PC-9 (cell line): ENCODE measurements around the gene RORB. TPM values are rescaled to one million over a fixed set of nuclear protein-coding genes. Genes with fewer than 3 reads are reported as not detected.

ENCODE experiments used
- BruUV-seq: library from RNA; stranded (reverse); fragments of 400-500 nt; replicated peaks from 2 replicates; lab custom pipeline; 2021; lab: Mats Ljungman, UMichigan
- CTCF ChIA-PET: fragments of 300-600 bp; sonication (Branson Sonifier 250); formaldehyde crosslinking; loops from one replicate; lab custom pipeline; 2022; ENCODE audit warnings: antibody characterized with exemption; lab: Charles Lee
- POLR2A ChIA-PET: fragments of 300-600 bp; sonication (Branson Sonifier 250); formaldehyde crosslinking; loops from one replicate; lab custom pipeline; 2022; ENCODE audit warnings: antibody characterized with exemption; ENCODE audit not compliant: unreplicated experiment; lab: Charles Lee
- DNase-seq, 2 experiments: peaks; one replicate each; pipeline versions ENCODE4 v3.0.0 to v3.0.0-alpha.2; 2015 to 2022; ENCODE audit warnings: mixed read lengths in 1 of 2
- H2AFZ ChIP-seq: fragments of 200-600 bp; sonication (generic); 2 replicates; pipeline ENCODE4 v1.8.1; 2017; ENCODE audit warnings: antibody characterized with exemption
- H3F3A ChIP-seq: fragments of 200-600 bp; sonication (generic); 2 replicates; pipeline ENCODE4 v1.8.1; 2017; ENCODE audit warnings: antibody characterized with exemption, mild to moderate bottlenecking, low read depth; ENCODE audit not compliant: insufficient read depth
- H3K27ac ChIP-seq: fragments of 200-600 bp; sonication (generic); 2 replicates; pipeline ENCODE4 v1.6.1; 2016; ENCODE audit warnings: mixed run types
- H3K27me3 ChIP-seq: fragments of 200-600 bp; sonication (generic); 2 replicates; pipeline ENCODE4 v1.6.1; 2016; ENCODE audit warnings: low read depth, mixed run types; ENCODE audit not compliant: insufficient read depth
- H3K36me3 ChIP-seq: fragments of 200-600 bp; sonication (generic); 2 replicates; pipeline ENCODE4 v1.6.1; 2016; ENCODE audit warnings: low read depth, mixed run types
- H3K4me1 ChIP-seq: fragments of 200-600 bp; sonication (generic); replicated peaks from 2 replicates; pipeline ENCODE4 v1.6.1; 2016; ENCODE audit warnings: mixed run types; ENCODE audit not compliant: insufficient read depth
- H3K4me2 ChIP-seq: fragments of 200-600 bp; sonication (generic); 2 replicates; pipeline ENCODE4 v1.6.1; 2017; ENCODE audit warnings: mixed run types
- H3K4me3 ChIP-seq: fragments of 200-600 bp; sonication (generic); 2 replicates; pipeline ENCODE4 v1.6.1; 2016; ENCODE audit warnings: mixed run types
- H3K79me2 ChIP-seq: fragments of 200-600 bp; sonication (generic); 2 replicates; pipeline ENCODE4 v1.6.1; 2017; ENCODE audit warnings: low read depth, mixed run types
- H3K9me2 ChIP-seq: fragments of 200-600 bp; sonication (generic); 2 replicates; pipeline ENCODE4 v1.8.1; 2017; ENCODE audit warnings: mild to moderate bottlenecking; ENCODE audit not compliant: insufficient read depth
- H3K9me3 ChIP-seq: fragments of 200-600 bp; sonication (generic); 2 replicates; pipeline ENCODE4 v1.8.1; 2016; ENCODE audit warnings: low read depth; ENCODE audit not compliant: insufficient read depth
- H4K20me1 ChIP-seq: fragments of 200-600 bp; sonication (generic); 2 replicates; pipeline ENCODE4 v1.8.1; 2017; ENCODE audit not compliant: insufficient read depth
- EZH2 ChIP-seq: fragments of 200-600 bp; sonication (generic); IDR thresholded peaks from 2 replicates; pipeline ENCODE4 v1.8.0; 2017; ENCODE audit warnings: antibody characterized with exemption, low read depth
- intact Hi-C: fragments of 100-400 bp; cut with micrococcal nuclease; formaldehyde crosslinking; loops from one replicate; pipeline ENCODE4 v1.10.0; 2022; ENCODE audit not compliant: unreplicated experiment
- total RNA-seq: library from RNA; stranded (reverse); gene quantifications from 2 replicates; pipeline ENCODE4 v1.2.3, GENCODE V29; 2021
- TF ChIP-seq, protein P1 (sequence below): fragments of 200-600 bp; sonication (generic); conservative IDR thresholded peaks from 2 replicates; pipeline ENCODE4 v1.6.1; 2017; ENCODE audit warnings: mixed run types, antibody characterized with exemption, mild to moderate bottlenecking, moderate library complexity

Gene RORB
- total RNA-seq, 1 experiment from 2014 or later = 0.07 TPM

DNA sequence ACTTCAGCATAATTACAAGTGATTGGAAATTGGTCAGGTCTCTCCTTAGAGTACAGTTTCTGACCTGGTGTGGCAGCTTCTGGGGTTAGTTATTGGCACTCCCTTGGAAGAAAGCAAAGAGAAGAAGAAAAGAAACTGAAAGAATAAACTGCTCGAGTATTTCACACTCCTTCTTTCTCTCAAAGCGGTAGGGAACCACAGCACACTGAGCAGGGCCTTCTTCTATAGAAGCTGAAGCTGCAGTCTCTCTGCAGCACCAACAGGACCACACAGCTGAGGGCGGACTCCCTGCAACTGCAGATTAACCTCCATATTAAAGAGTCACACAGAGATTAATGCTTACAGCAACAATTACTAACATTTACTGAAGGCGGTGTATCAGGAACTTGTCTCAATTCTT lies 238.6 kb downstream of the RORB start:
- Histone ChIP-seq H3K9me3 (no peaks in the 10 kb centered on the region), H3K79me2 (no peaks in the 10 kb centered on the region), H3K9me2 (no peaks in the 10 kb centered on the region), H4K20me1 (no peaks in the 10 kb centered on the region), H3K27ac (no peak overlapping the region), H2AFZ (peak overlapping the region; percentile 52; the same call in 1 of the 2 replicates), H3K4me3 (no peak overlapping the region), H3K4me1 (no peaks in the 10 kb centered on the region), H3K4me2 (no peak overlapping the region), H3K36me3 (no peaks in the 10 kb centered on the region), H3K27me3 (no peaks in the 10 kb centered on the region), H3F3A (no peaks in the 10 kb centered on the region)
- POLR2A ChIA-PET = no interaction called here
- CTCF ChIA-PET = no interaction called here
- TF ChIP-seq, protein P1, sequence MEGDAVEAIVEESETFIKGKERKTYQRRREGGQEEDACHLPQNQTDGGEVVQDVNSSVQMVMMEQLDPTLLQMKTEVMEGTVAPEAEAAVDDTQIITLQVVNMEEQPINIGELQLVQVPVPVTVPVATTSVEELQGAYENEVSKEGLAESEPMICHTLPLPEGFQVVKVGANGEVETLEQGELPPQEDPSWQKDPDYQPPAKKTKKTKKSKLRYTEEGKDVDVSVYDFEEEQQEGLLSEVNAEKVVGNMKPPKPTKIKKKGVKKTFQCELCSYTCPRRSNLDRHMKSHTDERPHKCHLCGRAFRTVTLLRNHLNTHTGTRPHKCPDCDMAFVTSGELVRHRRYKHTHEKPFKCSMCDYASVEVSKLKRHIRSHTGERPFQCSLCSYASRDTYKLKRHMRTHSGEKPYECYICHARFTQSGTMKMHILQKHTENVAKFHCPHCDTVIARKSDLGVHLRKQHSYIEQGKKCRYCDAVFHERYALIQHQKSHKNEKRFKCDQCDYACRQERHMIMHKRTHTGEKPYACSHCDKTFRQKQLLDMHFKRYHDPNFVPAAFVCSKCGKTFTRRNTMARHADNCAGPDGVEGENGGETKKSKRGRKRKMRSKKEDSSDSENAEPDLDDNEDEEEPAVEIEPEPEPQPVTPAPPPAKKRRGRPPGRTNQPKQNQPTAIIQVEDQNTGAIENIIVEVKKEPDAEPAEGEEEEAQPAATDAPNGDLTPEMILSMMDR = no peak
- no peak for TF ChIP-seq EZH2
- no TSS peak for BruUV-seq
- DNase-seq = no peak
- intact Hi-C loops = no loop called here

DNA sequence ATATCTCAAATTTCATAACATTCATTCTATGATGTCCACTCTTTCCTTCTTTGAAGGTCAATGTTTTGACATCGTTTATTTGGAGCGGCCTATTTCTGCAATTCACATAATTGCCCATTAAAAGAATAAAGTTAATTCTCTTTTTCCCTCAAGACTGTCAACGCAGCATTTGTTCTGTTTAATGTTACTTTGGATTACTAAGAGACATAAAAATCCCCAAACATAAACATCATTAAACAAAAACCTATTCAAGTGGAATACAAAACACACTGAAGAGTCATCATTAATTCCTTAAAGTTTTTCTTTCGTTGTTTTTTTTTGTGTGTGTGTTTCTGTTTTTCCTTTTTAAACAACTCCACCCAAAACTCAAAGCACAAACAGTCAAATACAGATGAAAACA lies 239.5 kb downstream of the RORB start:
- no peak overlapping the region for H3K27ac ChIP-seq
- no peak overlapping the region for H3K4me2 ChIP-seq
- no peaks in the 10 kb centered on the region for H3F3A ChIP-seq
- TF ChIP-seq, protein P1 = no peak
- no peak for TF ChIP-seq EZH2
- H3K79me2 ChIP-seq = no peaks in the 10 kb centered on the region
- no peak overlapping the region for H2AFZ ChIP-seq
- intact Hi-C loops = no loop called here
- H3K9me2 ChIP-seq = no peaks in the 10 kb centered on the region
- no peaks in the 10 kb centered on the region for H3K27me3 ChIP-seq
- no peaks in the 10 kb centered on the region for H3K9me3 ChIP-seq
- H3K4me1 ChIP-seq = no peaks in the 10 kb centered on the region
- CTCF ChIA-PET = no interaction called here
- no peaks in the 10 kb centered on the region for H4K20me1 ChIP-seq
- H3K4me3 ChIP-seq = no peak overlapping the region
- no peak for DNase-seq
- H3K36me3 ChIP-seq = no peaks in the 10 kb centered on the region
- POLR2A ChIA-PET = no interaction called here
- no TSS peak for BruUV-seq

DNA sequence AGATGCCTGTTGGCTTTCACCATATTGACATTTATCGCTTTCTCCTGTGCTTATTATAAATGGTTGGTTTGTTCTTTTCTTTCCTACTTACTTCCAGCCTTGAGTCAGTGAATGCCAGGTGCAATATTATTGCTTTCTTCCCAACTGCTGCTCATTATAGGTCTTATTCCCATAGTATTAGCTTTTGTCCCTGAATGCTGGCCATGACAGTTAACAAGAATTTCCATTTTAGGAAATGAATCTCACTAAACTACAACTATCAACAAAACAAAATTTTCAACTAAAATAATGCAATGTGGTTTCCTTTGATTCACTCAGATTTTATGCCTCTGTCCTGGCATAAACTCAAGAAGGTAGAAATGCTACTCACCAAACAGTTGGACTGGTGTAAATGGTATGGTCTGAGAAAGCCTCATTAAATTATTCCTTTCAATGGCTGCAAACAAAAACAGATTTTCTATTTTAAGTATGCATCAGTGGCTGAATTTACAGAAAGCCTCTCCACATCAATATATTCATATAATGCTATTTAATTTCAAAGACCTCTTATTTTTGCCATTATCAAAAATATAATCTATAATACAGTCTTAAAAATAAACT lies 245.2 kb downstream of the RORB start:
- no peaks in the 10 kb centered on the region for H3K4me1 ChIP-seq
- no peaks in the 10 kb centered on the region for H3K27me3 ChIP-seq
- DNase-seq = no peak
- no peak overlapping the region for H3K4me3 ChIP-seq
- H3K79me2 ChIP-seq = no peaks in the 10 kb centered on the region
- intact Hi-C loops = no loop called here
- H3K9me2 ChIP-seq = no peaks in the 10 kb centered on the region
- H2AFZ ChIP-seq = no peak overlapping the region
- CTCF ChIA-PET = interaction anchor here (0.5 kb wide), 1 partner anchor 1107 kb away, joined by 4 read pairs; no protein-coding TSS in a partner anchor
- no peaks in the 10 kb centered on the region for H3K9me3 ChIP-seq
- TF ChIP-seq, protein P1 = no peak
- no peak for TF ChIP-seq EZH2
- H3F3A ChIP-seq = no peaks in the 10 kb centered on the region
- H3K36me3 ChIP-seq = no peaks in the 10 kb centered on the region
- no TSS peak for BruUV-seq
- H3K27ac ChIP-seq = no peak overlapping the region
- H4K20me1 ChIP-seq = no peaks in the 10 kb centered on the region
- POLR2A ChIA-PET = no interaction called here
- no peak overlapping the region for H3K4me2 ChIP-seq
